HG03025 (cell line): Measurements from ENCODE around the gene SERTAD4.

Source experiments
- ATAC-seq: cut with Tn5 transposase; IDR thresholded peaks from one replicate; pipeline ENCODE4 v1.9.1; 2021; ENCODE audit warnings: mild to moderate bottlenecking, moderate library complexity; ENCODE audit not compliant: unreplicated experiment, low FRiP score

Gene SERTAD4

GRCh38 chr1:210231846-210232510 is 618 bp upstream of the SERTAD4 start:
- no peak for ATAC-seq

- ATAC-seq, result no peak
Observed at GRCh38 chr1:210233216-210233494, 559 bp downstream of the SERTAD4 start.

GRCh38 chr1:210233495-210234328 is 1.1 kb downstream of the SERTAD4 start:
- no peak for ATAC-seq

GRCh38 chr1:210234329-210234757 is 1.7 kb downstream of the SERTAD4 start:
- no peak for ATAC-seq

GRCh38 chr1:210235363-210236053 is 2.9 kb downstream of the SERTAD4 start:
- ATAC-seq, result no peak

GRCh38 chr1:210236386-210236839 is 3.8 kb downstream of the SERTAD4 start:
- ATAC-seq, result no peak

- ATAC-seq, result no peak
Observed at GRCh38 chr1:210236840-210237409, 4.3 kb downstream of the SERTAD4 start.

- ATAC-seq, result no peak
Observed at GRCh38 chr1:210237479-210237878, 4.9 kb downstream of the SERTAD4 start.

GRCh38 chr1:210237981-210238380 is 5.4 kb downstream of the SERTAD4 start:
- no peak for ATAC-seq

- ATAC-seq, result no peak
Observed at GRCh38 chr1:210239349-210240111, 6.9 kb downstream of the SERTAD4 start.

GRCh38 chr1:210241121-210241520 is 8.5 kb downstream of the SERTAD4 start:
- ATAC-seq, result no peak

GRCh38 chr1:210244746-210245367 is 12.3 kb downstream of the SERTAD4 start:
- ATAC-seq, result no peak

GRCh38 chr1:210246447-210246846 is 13.9 kb downstream of the SERTAD4 start:
- no peak for ATAC-seq

- ATAC-seq, result no peak
Observed at GRCh38 chr1:210248341-210248740, 15.7 kb downstream of the SERTAD4 start.

- no peak for ATAC-seq
Observed at GRCh38 chr1:210250665-210250997, 18.0 kb downstream of the SERTAD4 start.

GRCh38 chr1:210250998-210251679 is 18.5 kb downstream of the SERTAD4 start:
- no peak for ATAC-seq

- no peak for ATAC-seq
Observed at GRCh38 chr1:210251680-210252490, 19.3 kb downstream of the SERTAD4 start.

- ATAC-seq, result no peak
Observed at GRCh38 chr1:210252621-210253051, 20.0 kb downstream of the SERTAD4 start.

- no peak for ATAC-seq
Observed at GRCh38 chr1:210254298-210254697, 21.7 kb downstream of the SERTAD4 start.
